Measurements from ENCODE around the gene NAV2.

Gene NAV2

GRCh38 chr11:20010156-20010850 is 297.7 kb downstream of the NAV2 start:
- no peak for DNase-seq

GRCh38 chr11:20010851-20011225 is 298.2 kb downstream of the NAV2 start:
- no peak for DNase-seq

GRCh38 chr11:20011307-20011951 is 298.8 kb downstream of the NAV2 start:
- DNase-seq = no peak

- no peak for DNase-seq
Measured at GRCh38 chr11:20013346-20014066, 300.9 kb downstream of the NAV2 start.

- no peak for DNase-seq
Measured at GRCh38 chr11:20014067-20014402, 301.4 kb downstream of the NAV2 start.

- DNase-seq = no peak
Measured at GRCh38 chr11:20015101-20015500, 302.5 kb downstream of the NAV2 start.

GRCh38 chr11:20015529-20016427 is 303.1 kb downstream of the NAV2 start:
- DNase-seq = no peak

- DNase-seq = no peak
Measured at GRCh38 chr11:20016526-20016925, 303.9 kb downstream of the NAV2 start.

GRCh38 chr11:20017320-20017719 is 304.7 kb downstream of the NAV2 start:
- DNase-seq = no peak

GRCh38 chr11:20020198-20020597 is 307.6 kb downstream of the NAV2 start:
- no peak for DNase-seq

GRCh38 chr11:20020716-20021115 is 308.1 kb downstream of the NAV2 start:
- no peak for DNase-seq

GRCh38 chr11:20021212-20021611 is 308.6 kb downstream of the NAV2 start:
- DNase-seq = no peak

- DNase-seq = no peak
Measured at GRCh38 chr11:20021771-20022362, 309.2 kb downstream of the NAV2 start.

GRCh38 chr11:20022363-20023081 is 309.9 kb downstream of the NAV2 start:
- DNase-seq = no peak

- no peak for DNase-seq
Measured at GRCh38 chr11:20023082-20023426, 310.4 kb downstream of the NAV2 start.

GRCh38 chr11:20024172-20024935 is 311.7 kb downstream of the NAV2 start:
- DNase-seq = no peak

GRCh38 chr11:20025332-20025840 is 312.7 kb downstream of the NAV2 start:
- no peak for DNase-seq

GRCh38 chr11:20026629-20027555 is 314.3 kb downstream of the NAV2 start:
- DNase-seq = no peak

GRCh38 chr11:20027556-20028013 is 314.9 kb downstream of the NAV2 start:
- DNase-seq = no peak

GRCh38 chr11:20029193-20029592 is 316.6 kb downstream of the NAV2 start:
- DNase-seq = no peak
